SH-SY5Y (cell line): Measurements from ENCODE around the gene CENPU.

ENCODE experiments used
- GATA2 ChIP-seq: IDR thresholded peaks from 2 replicates; pipeline ENCODE4 v1.6.1; 2011; ENCODE audit warnings: mild to moderate bottlenecking, low read depth, low read length
- GATA3 ChIP-seq: IDR thresholded peaks from 2 replicates; pipeline ENCODE4 v1.6.1; 2011; ENCODE audit warnings: low read depth, mild to moderate bottlenecking, low read length, moderate library complexity

- TF ChIP-seq GATA2 (no peak), GATA3 (no peak)
Measured at GRCh38 chr4:184755278-184755677, 21.4 kb upstream of the CENPU start.
